BE2C (cell line): ENCODE measurements around the gene PEX11A.

Experiments used
- DNase-seq: peaks from one replicate; pipeline ENCODE4 v3.0.0-alpha.2; 2020
- H3K27me3 ChIP-seq: fragments of 250-450 bp; sonication (Bioruptor Pico); 2 replicates; pipeline ENCODE4 v1.5.1; 2020; ENCODE audit warnings: mild to moderate bottlenecking
- H3K36me3 ChIP-seq: fragments of 250-450 bp; sonication (Bioruptor Pico); 2 replicates; pipeline ENCODE4 v1.5.1; 2020; ENCODE audit warnings: mild to moderate bottlenecking
- H3K4me1 ChIP-seq: fragments of 250-450 bp; sonication (Bioruptor Pico); 2 replicates; pipeline ENCODE4 v1.5.1; 2020
- H3K4me3 ChIP-seq: 2 replicates; pipeline ENCODE4 v1.5.1; 2011; ENCODE audit warnings: low read depth, low read length
- H3K9me3 ChIP-seq: fragments of 250-450 bp; sonication (Bioruptor Pico); 2 replicates; pipeline ENCODE4 v1.5.1; 2020
- TF ChIP-seq, protein P1 (sequence below): IDR thresholded peaks from 2 replicates; pipeline ENCODE4 v1.5.1; 2012; ENCODE audit warnings: mild to moderate bottlenecking, low read depth, low read length

Gene PEX11A

DNA sequence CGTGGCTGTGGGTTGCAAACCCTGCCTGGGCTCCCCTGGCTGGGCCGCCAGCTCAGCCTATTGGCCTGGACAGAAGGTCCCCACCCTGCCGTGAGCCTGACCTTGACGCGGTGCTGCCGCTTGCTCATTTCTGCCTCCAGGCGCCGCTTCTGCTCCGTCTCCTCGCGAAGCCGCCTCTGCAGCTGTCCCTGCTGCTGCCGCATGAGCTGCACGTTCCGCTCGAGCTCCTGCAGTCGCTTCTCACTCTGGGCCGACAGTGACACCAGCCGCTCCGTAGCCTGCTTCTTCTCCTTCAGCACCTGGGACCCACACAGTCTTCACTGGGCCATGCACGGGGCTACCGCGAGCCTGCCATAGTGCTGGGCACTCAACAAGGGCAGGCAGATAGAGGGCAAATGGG is 57.0 kb downstream of the PEX11A start:
- peaks cover 51% of the 10 kb centered on the region for H3K36me3 ChIP-seq
- no peaks in the 10 kb centered on the region for H3K4me1 ChIP-seq
- no peaks in the 10 kb centered on the region; the same call in 1 of the 2 replicates for H3K9me3 ChIP-seq

DNA sequence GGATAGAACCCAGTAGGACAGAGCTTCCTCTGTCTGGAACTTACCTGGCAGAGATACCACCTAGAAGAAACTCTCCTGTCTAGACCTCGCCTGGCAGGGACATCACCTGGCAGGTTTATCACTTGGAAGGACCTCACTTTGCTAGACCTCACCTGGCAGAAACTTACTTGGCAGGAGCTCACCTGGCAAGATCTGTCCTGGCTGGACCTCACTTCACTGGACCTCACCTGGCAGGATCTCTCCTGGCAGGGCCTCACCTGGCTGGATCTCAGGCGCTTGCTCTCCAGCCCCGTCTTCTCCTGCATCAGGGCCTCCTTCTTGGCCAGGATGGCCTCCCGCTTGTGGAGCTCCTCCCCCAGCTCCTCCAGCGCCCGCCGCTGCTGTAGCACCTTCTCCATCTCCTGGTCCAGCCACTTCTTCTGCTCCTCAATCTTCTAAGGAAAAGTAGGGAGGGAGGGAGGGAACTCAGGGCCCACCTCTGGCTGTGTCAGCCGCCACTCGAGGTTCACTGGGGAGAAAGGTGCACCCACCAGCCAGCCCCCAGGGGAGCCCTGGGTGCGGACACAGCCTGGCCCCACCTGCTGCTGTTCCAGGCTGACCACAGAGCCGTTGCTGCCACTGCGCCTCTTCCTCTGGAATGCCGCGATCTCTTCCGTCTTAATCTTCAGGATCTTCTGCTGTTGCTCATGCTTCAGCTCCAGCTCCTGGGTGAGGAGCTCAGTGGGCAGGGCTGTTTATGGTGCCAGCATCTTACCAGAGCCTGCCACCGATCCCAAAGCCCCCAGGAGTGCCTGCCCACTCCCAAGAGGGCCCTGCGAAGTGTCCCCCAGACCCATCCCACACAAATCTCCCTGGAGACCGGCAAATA is 57.8 kb downstream of the PEX11A start:
- Histone ChIP-seq H3K9me3 (no peaks in the 10 kb centered on the region; the same call in 1 of the 2 replicates), H3K4me3 (no peak overlapping the region), H3K4me1 (no peaks in the 10 kb centered on the region), H3K27me3 (no peaks in the 10 kb centered on the region), H3K36me3 (peaks cover 59% of the 10 kb centered on the region)
- DNase-seq = no peak
- TF ChIP-seq, protein P1, sequence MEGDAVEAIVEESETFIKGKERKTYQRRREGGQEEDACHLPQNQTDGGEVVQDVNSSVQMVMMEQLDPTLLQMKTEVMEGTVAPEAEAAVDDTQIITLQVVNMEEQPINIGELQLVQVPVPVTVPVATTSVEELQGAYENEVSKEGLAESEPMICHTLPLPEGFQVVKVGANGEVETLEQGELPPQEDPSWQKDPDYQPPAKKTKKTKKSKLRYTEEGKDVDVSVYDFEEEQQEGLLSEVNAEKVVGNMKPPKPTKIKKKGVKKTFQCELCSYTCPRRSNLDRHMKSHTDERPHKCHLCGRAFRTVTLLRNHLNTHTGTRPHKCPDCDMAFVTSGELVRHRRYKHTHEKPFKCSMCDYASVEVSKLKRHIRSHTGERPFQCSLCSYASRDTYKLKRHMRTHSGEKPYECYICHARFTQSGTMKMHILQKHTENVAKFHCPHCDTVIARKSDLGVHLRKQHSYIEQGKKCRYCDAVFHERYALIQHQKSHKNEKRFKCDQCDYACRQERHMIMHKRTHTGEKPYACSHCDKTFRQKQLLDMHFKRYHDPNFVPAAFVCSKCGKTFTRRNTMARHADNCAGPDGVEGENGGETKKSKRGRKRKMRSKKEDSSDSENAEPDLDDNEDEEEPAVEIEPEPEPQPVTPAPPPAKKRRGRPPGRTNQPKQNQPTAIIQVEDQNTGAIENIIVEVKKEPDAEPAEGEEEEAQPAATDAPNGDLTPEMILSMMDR = no peak

More for the DNA sequence above, 57.0 kb downstream of the PEX11A start:
- no peak for DNase-seq
- Histone ChIP-seq H3K27me3 (no peaks in the 10 kb centered on the region), H3K4me3 (no peak overlapping the region)
- TF ChIP-seq, protein P1 = no peak

DNA sequence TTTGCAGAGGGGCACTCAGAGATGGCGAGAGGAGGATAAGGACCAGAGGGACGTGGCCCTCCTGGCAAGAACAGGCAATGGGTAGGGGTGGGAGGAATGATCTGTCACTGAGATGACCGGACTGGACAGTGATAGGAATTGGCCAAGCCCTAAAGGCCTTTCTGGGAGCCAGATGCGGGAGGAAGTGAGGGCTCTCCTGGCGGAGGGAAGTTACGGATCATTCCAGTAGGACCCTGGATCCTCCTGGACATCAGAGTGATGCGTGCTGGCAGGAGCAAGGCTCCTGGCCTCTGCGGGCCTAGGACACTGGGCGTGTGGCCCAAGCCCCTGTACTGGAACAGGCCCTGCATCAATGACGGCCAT is 58.7 kb downstream of the PEX11A start:
- no peaks in the 10 kb centered on the region; the same call in 1 of the 2 replicates for H3K9me3 ChIP-seq
- H3K4me3 ChIP-seq = no peak overlapping the region
- H3K36me3 ChIP-seq = peaks cover 68% of the 10 kb centered on the region
- no peak for DNase-seq
- no peaks in the 10 kb centered on the region for H3K4me1 ChIP-seq
- TF ChIP-seq, protein P1 = no peak
- H3K27me3 ChIP-seq = no peaks in the 10 kb centered on the region
